NCI-H82 treated with DMSO at 0.1 percent for 48 hours (cell line): Measurements from ENCODE around the gene ROR1.
"Not testable (repeated sequence)": the region's sequence is repeated elsewhere in the genome, so short reads cannot be mapped to it uniquely, and the experiment has no call there.

Experiments
- DNase-seq: peaks from one replicate; lab custom pipeline; 2025; ENCODE audit not compliant: unreplicated experiment; lab: John Stamatoyannopoulos, UW

The ROR1 gene

GRCh38 chr1:63758791-63759190 is 15.0 kb upstream of the ROR1 start:
- no peak for DNase-seq

GRCh38 chr1:63759778-63760177 is 14.0 kb upstream of the ROR1 start:
- no peak for DNase-seq

GRCh38 chr1:63770381-63770780 is 3.4 kb upstream of the ROR1 start:
- DNase-seq: no peak

- DNase-seq: no peak
Observed at GRCh38 chr1:63772201-63772600, 1.6 kb upstream of the ROR1 start.

- DNase-seq: no peak
Observed at GRCh38 chr1:63772876-63773275, 941 bp upstream of the ROR1 start.

- no peak for DNase-seq
Observed at GRCh38 chr1:63773496-63773814, 362 bp upstream of the ROR1 start.

GRCh38 chr1:63774617-63775417 is 1.0 kb downstream of the ROR1 start:
- no peak for DNase-seq

- no peak for DNase-seq
Observed at GRCh38 chr1:63775418-63776127, 1.8 kb downstream of the ROR1 start.

- DNase-seq: no peak
Observed at GRCh38 chr1:63777286-63777685, 3.5 kb downstream of the ROR1 start.

- DNase-seq: no peak
Observed at GRCh38 chr1:63777965-63778880, 4.4 kb downstream of the ROR1 start.

- no peak for DNase-seq
Observed at GRCh38 chr1:63779338-63780211, 5.8 kb downstream of the ROR1 start.

GRCh38 chr1:63780565-63780964 is 6.7 kb downstream of the ROR1 start:
- DNase-seq: no peak

GRCh38 chr1:63782982-63783381 is 9.2 kb downstream of the ROR1 start:
- DNase-seq: no peak

- DNase-seq: no peak
Observed at GRCh38 chr1:63784083-63784482, 10.3 kb downstream of the ROR1 start.

GRCh38 chr1:63784489-63785390 is 10.9 kb downstream of the ROR1 start:
- no peak for DNase-seq

- DNase-seq: not testable (repeated sequence)
Observed at GRCh38 chr1:63787270-63787669, 13.5 kb downstream of the ROR1 start.

GRCh38 chr1:63787875-63788274 is 14.1 kb downstream of the ROR1 start:
- DNase-seq: peak; percentile 51

- DNase-seq: no peak
Observed at GRCh38 chr1:63789856-63790605, 16.2 kb downstream of the ROR1 start.

GRCh38 chr1:63790989-63791388 is 17.2 kb downstream of the ROR1 start:
- DNase-seq: no peak
